ENCODE results near the gene RFLNA.

DNA sequence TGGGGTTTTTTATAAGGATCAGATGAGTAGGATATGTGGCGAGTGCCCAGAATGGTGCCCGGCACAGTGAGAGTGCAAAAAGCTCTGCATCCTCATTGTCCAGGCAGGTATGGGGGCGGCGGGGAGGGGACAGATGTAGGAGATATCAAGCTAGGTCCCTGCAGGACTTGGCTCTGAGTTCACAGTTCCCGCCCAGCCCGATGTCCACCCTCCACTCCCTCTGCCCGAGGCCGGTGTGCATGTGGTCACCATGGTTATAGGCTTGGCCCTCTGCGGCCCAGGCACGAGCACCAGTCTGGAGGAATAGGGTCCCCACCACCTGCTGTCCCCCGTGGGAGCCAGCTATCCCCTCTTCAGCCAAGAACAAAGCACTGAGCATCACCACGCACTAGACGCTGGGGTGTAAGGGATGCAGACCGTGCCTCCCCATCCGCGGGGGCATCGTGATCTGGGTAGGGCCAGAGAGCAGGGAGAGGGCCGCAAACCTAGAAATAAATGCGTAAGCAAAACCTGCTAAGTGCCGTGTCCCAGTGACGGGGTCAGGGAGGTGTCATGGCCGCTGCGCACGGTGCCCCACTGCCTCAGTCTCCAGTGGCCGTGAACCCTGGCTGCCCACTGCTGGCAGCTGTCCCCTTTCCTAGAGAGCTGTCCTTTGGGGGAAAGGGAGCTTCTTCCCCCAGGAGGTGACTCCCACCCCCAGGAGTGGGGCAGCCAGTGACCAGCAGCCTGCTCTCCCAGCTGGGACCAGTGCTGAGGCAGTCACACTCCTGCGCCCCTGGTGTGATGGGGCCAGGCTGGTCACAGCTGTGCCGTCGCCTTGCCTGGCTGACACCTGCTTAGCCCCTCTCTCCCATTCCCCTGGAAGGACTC, 12.0 kb downstream of the RFLNA start:
- no peak for TF ChIP-seq POLR2A (IDR thresholded peaks at IDR 0.05)
- TF ChIP-seq POLR2AphosphoS5 (IDR thresholded peaks at IDR 0.05), result no peak
- TF ChIP-seq, protein P1, sequence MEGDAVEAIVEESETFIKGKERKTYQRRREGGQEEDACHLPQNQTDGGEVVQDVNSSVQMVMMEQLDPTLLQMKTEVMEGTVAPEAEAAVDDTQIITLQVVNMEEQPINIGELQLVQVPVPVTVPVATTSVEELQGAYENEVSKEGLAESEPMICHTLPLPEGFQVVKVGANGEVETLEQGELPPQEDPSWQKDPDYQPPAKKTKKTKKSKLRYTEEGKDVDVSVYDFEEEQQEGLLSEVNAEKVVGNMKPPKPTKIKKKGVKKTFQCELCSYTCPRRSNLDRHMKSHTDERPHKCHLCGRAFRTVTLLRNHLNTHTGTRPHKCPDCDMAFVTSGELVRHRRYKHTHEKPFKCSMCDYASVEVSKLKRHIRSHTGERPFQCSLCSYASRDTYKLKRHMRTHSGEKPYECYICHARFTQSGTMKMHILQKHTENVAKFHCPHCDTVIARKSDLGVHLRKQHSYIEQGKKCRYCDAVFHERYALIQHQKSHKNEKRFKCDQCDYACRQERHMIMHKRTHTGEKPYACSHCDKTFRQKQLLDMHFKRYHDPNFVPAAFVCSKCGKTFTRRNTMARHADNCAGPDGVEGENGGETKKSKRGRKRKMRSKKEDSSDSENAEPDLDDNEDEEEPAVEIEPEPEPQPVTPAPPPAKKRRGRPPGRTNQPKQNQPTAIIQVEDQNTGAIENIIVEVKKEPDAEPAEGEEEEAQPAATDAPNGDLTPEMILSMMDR (IDR thresholded peaks at IDR 0.05), result no peak
- TF ChIP-seq EP300 (IDR thresholded peaks at IDR 0.05), result no peak

All from sigmoid colon (tissue), 4 donors.